Activated T-cell treated with anti-CD3 and anti-CD28 coated beads, Interleukin-2, amount 50 U/mL, for 4 hours (primary cell): ENCODE data around the gene FKBP8. TPM values are rescaled to one million over a fixed set of nuclear protein-coding genes. Genes with fewer than 3 reads are reported as not detected.
A peak's percentile ranks its signal among the peaks of the same experiment; 100 is the strongest.
"Not testable (repeated sequence)": the region's sequence is repeated elsewhere in the genome, so short reads cannot be mapped to it uniquely, and the experiment has no call there.

Source experiments
- ATAC-seq, 2 donors: fragments of 200-7000 bp; cut with Tn5 transposase; one replicate each; pipeline ENCODE4 v1.10.0; 2021
- DNase-seq: peaks from one replicate; pipeline ENCODE4 v3.0.0-alpha.2; 2020
- H3K27me3 Mint-ChIP-seq: one replicate; pipeline ENCODE4 v1.8.0; 2021; ENCODE audit warnings: low read depth, mixed read lengths
- H3K36me3 Mint-ChIP-seq: one replicate; pipeline ENCODE4 v1.8.0; 2022; ENCODE audit warnings: mixed read lengths; ENCODE audit not compliant: insufficient read depth
- H3K4me1 Mint-ChIP-seq: one replicate; pipeline ENCODE4 v1.8.0; 2021; ENCODE audit warnings: low read depth, mixed read lengths
- H3K4me3 Mint-ChIP-seq: one replicate; pipeline ENCODE4 v1.8.0; 2021; ENCODE audit warnings: mild to moderate bottlenecking, moderate library complexity, mixed read lengths
- H3K9me3 Mint-ChIP-seq: one replicate; pipeline ENCODE4 v1.8.0; 2021; ENCODE audit warnings: mixed read lengths
- total RNA-seq, 3 donors: library from RNA; stranded (reverse); gene quantifications; one replicate each; pipeline ENCODE4 v1.2.1, GENCODE V29; 2021

FKBP8 gene
- total RNA-seq = 100 to 1,000 TPM; 155 to 163 (median 155) TPM

GRCh38 chr19:18542941-18543813 lies at the start of gene FKBP8:
TSS of gene FKBP8 (minus strand) at chr19:18543573. CDS start at chr19:18541970, 1,603 bp downstream.
- peak within 1 kb of the TSS; percentile 91 for H3K4me3 Mint-ChIP-seq

DNA sequence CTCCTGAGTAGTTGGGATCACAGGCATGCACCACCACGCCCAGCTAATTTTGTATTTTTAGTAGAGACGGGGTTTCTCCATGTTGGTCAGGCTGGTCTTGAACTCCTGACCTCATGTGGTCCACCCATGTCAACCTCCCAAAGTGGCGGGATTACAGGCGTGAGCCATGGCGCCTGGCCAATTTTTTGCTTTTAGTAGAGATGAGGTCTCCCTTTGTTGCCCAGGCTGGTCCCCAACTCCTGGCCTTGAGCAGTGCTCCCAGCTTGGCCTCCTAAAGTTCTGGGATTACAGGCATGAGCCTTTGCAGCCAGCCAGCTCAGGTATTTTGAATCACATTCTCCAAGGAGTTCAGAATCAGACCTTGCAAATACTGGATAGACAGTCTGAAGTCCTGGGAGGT lies 49.4 kb upstream of the FKBP8 start:
- not testable (repeated sequence) for H3K4me3 Mint-ChIP-seq, ATAC-seq, DNase-seq, H3K27me3 Mint-ChIP-seq, H3K9me3 Mint-ChIP-seq
- Mint-ChIP-seq H3K4me1 (peaks cover 34% of the 10 kb centered on the region), H3K36me3 (peaks cover 11% of the 10 kb centered on the region)

More at GRCh38 chr19:18542941-18543813, at the start of gene FKBP8:
- Mint-ChIP-seq H3K4me1 (peaks cover 17% of the 10 kb centered on the region), H3K36me3 (peaks cover 2% of the 10 kb centered on the region), H3K9me3 (no peaks in the 10 kb centered on the region), H3K27me3 (no peaks in the 10 kb centered on the region)
- ATAC-seq = peak; percentile 98
- DNase-seq = peak; percentile 92

DNA sequence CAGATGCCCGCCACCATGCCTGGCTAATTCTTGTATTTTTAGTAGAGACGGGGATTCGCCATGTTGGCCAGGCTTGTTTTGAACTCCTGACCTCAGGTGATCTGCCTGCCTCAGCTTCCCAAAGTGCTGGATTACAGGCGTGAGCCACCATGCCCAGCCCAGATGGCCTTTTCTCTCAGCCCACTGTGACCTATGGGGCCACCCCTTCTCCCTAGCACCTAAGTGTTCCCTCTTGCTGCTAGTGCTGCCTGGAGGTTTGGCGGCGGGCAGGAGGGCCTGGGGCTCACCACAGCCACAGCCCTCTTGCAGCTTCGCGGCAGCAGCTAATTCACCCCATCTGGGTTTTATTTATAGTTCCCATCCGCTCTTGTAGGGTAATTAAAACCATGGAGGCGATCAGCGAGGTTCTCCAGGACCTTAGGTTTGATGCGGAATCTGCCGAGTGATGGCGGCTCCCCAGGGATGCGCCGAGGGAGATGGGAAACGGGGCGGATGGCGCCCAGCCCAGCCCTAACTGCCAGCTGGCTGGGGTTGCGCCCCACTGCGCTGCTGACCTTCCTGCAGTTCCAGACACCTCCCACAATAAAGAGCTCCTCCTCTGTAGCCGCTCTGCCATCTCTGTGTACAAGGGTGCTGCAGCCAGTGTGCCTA lies 48.5 kb upstream of the FKBP8 start:
- peaks cover 36% of the 10 kb centered on the region for H3K4me1 Mint-ChIP-seq
- H3K36me3 Mint-ChIP-seq = peaks cover 11% of the 10 kb centered on the region
- DNase-seq (no peak), ATAC-seq (no peak)
- no peaks in the 10 kb centered on the region for H3K9me3 Mint-ChIP-seq
- H3K27me3 Mint-ChIP-seq = no peaks in the 10 kb centered on the region
- no peak overlapping the region for H3K4me3 Mint-ChIP-seq

DNA sequence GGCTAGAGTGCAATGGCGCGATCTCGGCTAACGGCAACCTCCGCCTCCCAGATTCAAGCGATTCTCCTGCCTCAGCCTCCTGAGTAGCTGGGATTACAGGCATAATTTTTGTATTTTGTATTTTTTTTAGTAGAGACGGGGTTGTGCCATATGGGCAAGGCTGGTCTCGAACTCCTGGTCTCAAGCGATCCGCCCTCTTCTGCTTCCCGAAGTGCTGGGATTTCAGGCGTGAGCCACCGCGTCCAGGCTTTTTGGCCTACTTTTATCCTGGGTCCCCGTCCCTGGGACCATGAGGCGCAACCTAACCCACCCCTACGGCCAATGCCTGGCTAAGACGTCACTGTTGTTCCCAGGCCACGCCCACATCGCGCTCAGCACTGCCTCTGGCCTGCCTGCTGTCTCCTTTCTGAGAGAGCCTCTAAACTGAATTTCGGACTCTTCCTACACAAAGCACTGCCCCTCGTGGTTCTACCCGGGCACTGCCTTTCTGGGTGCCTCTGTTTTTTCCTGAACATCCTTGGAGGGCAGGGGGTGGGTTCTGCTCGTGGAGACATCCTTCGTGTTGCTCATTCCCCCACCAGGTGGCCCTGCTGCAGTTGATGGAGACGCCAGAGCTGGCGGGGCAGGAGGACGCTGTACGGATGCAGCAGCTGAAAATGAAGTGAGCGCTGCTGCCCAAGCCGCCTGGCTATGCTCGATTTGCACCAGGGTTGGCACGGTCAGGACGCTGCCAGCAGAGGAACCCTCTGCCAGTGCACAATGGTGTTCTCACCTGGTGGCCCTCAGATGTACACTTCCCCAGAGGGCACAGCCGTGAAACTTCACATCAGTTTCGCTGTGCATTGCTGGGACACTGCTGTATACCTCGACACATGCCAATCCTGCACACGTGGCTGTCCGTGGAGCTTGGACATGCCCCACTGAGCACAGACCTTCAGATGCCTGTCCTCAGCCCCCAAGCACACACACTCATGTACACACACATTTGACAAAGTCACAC lies 47.2 kb upstream of the FKBP8 start:
- H3K27me3 Mint-ChIP-seq = no peaks in the 10 kb centered on the region
- H3K36me3 Mint-ChIP-seq = peaks cover 11% of the 10 kb centered on the region
- H3K9me3 Mint-ChIP-seq = no peaks in the 10 kb centered on the region
- DNase-seq = no peak
- ATAC-seq = no peak
- H3K4me3 Mint-ChIP-seq = peak overlapping the region; percentile 85
- peaks cover 38% of the 10 kb centered on the region for H3K4me1 Mint-ChIP-seq

- Mint-ChIP-seq H3K9me3 (no peaks in the 10 kb centered on the region), H3K27me3 (no peaks in the 10 kb centered on the region), H3K4me3 (peak overlapping the region; percentile 85), H3K36me3 (peaks cover 11% of the 10 kb centered on the region), H3K4me1 (peaks cover 35% of the 10 kb centered on the region)
- DNase-seq = peak; percentile 58
- ATAC-seq = peak; percentile 58
These were observed 46.3 kb upstream of the FKBP8 start for GRCh38 chr19:18589380-18590272.

DNA sequence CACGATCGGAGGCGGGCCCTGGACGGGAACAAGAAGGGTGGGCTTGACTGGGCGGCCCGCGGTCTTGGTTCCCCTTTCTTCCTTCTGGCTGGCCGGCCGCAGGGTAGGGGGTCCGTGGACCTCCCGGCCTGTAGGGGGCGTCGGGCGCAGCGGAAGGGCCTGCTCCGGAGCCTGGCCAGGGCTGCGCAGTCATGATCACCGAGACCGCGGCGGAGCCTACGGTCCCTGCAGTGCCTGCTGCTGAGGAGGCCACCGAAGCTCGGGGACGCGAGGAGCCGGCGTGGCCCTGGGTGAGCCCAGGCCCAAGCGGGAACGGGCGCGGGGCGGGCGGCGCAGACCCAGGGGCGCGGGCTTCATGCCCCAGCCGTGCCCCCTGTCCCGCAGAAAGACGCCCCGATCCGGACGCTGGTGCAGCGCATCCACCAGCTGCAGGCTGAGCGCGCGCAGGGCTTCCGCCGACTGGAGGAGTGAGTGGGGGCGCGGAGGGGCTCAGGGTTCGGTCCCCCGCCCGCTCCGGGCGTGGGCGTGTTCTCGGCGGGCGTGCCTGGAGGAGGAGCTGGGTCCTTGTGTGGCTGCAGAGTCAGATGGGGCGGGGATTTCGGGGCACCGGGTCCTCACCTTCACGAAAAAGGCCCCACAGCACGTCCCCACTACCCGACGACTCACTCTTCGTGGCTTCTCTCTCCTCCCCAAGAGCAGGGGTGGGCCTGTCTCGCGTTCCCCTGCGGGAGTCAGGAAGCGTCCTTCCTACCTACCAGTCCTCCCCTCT lies 45.4 kb upstream of the FKBP8 start, which contains the start of gene REX1BD:
Gene REX1BD, plus strand, starts transcription at position 188 of the 769 bp plus-strand sequence. Its CDS starts 4 bp downstream, at position 192.
- Mint-ChIP-seq H3K36me3 (peaks cover 11% of the 10 kb centered on the region), H3K9me3 (no peaks in the 10 kb centered on the region), H3K4me3 (peak within 1 kb of the TSS; percentile 85), H3K4me1 (peaks cover 34% of the 10 kb centered on the region), H3K27me3 (no peaks in the 10 kb centered on the region)
- ATAC-seq (peak; percentile 86 to 87), DNase-seq (peak; percentile 86)

DNA sequence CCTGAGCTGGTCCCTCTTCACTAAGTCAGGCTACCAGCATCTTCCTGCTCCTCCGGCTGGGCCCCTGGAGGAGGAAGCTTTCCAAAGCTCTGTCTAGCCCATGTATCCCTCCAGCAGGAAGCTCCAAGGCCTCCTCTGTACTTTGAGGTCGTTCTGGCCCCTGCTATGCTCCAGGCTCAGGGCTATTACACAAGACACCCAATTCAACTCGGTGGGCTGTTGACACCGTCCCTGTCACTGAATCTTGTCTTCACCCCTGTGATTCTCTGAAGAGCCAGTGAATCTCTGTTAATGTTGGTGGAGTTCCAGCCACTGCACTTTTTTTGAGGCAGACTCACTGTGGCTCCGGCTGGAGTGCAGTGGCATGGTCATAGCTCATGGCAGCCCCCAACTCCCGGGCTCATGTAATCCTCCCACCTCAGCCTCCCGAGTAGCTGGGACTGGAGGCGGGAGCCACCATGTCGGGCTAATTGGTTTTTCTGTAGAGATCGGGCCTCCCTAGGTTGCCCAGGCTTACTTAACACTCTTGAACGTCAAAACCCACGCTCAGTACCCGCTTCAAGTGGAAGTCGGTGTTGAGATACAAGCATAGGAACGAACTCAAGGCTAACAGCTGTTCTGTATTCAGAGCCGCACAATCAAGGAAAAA lies 44.7 kb upstream of the FKBP8 start:
- ATAC-seq (peak; percentile 2 to 8), DNase-seq (no peak)
- Mint-ChIP-seq H3K27me3 (no peaks in the 10 kb centered on the region), H3K4me3 (peak overlapping the region; percentile 85), H3K4me1 (peaks cover 30% of the 10 kb centered on the region), H3K9me3 (no peaks in the 10 kb centered on the region), H3K36me3 (peaks cover 11% of the 10 kb centered on the region)

- Mint-ChIP-seq H3K9me3 (no peaks in the 10 kb centered on the region), H3K36me3 (peaks cover 11% of the 10 kb centered on the region), H3K4me1 (peaks cover 30% of the 10 kb centered on the region), H3K4me3 (peak overlapping the region; percentile 85), H3K27me3 (no peaks in the 10 kb centered on the region)
- DNase-seq (no peak), ATAC-seq (no peak)
These were observed 44.2 kb upstream of the FKBP8 start for GRCh38 chr19:18587561-18587960.

- Mint-ChIP-seq H3K27me3 (no peaks in the 10 kb centered on the region), H3K4me3 (no peak overlapping the region), H3K9me3 (no peaks in the 10 kb centered on the region), H3K4me1 (peaks cover 30% of the 10 kb centered on the region), H3K36me3 (peaks cover 11% of the 10 kb centered on the region)
- DNase-seq (no peak), ATAC-seq (no peak)
These were observed 42.9 kb upstream of the FKBP8 start for GRCh38 chr19:18586306-18586705.

DNA sequence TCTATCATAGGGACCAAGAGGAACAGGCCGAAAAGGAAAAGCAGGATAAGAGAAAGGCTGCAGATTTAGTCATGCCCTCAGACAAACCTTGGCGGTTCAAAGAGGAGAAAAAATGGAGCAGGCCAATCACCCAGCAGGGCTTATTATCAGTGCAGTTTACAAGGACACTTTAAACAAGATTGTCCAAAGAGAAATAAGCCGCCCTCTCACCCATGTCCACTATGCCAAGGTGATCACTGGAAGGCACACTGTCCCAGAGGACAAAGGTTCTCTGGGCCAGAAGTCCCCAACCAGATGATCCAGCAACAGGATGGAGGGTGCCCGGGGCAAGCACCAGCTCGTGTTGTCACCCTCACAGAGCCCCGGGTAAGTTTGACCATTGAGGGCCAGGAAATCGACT lies 36.9 kb upstream of the FKBP8 start:
- peaks cover under 1% of the 10 kb centered on the region for H3K4me1 Mint-ChIP-seq
- no peaks in the 10 kb centered on the region for H3K27me3 Mint-ChIP-seq
- no peaks in the 10 kb centered on the region for H3K9me3 Mint-ChIP-seq
- no peak overlapping the region for H3K4me3 Mint-ChIP-seq
- ATAC-seq = no peak
- H3K36me3 Mint-ChIP-seq = peaks cover 7% of the 10 kb centered on the region
- DNase-seq = no peak

DNA sequence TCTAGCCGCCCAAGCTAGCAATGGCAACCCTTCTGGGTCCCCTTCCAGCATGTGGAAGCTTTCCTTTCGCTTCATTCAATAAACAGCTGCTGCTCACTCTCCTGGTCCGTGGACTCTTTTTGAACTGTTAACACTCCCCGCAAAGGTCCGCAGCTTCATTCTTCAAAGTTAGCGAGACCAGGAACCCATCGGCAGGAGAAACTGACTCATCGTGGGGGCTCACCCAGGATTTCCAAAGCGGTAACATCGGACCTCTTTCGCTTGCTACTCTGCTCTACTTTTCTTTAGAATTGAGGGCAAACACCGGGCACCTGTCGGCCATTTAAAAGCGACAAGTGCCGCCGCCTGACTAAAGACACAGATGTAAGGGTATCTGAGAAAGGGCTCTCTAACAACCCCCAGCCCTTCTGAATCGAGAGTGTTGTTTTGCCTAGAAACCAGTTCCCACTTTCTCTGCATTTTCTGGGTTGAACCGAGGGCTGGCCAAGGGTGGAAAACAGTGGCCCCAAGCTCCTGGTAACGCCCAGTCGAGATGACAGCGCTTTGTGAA lies 34.1 kb upstream of the FKBP8 start:
- H3K36me3 Mint-ChIP-seq = peaks cover 34% of the 10 kb centered on the region
- DNase-seq (no peak), ATAC-seq (no peak)
- no peaks in the 10 kb centered on the region for H3K9me3 Mint-ChIP-seq
- peaks cover 18% of the 10 kb centered on the region for H3K4me1 Mint-ChIP-seq
- H3K4me3 Mint-ChIP-seq = no peak overlapping the region
- H3K27me3 Mint-ChIP-seq = no peaks in the 10 kb centered on the region

- no peak for ATAC-seq
- no peak for DNase-seq
- H3K4me3 Mint-ChIP-seq = no peak overlapping the region
- H3K9me3 Mint-ChIP-seq = no peaks in the 10 kb centered on the region
- no peaks in the 10 kb centered on the region for H3K27me3 Mint-ChIP-seq
- H3K4me1 Mint-ChIP-seq = peaks cover 22% of the 10 kb centered on the region
- peaks cover 34% of the 10 kb centered on the region for H3K36me3 Mint-ChIP-seq
These were observed 33.0 kb upstream of the FKBP8 start for GRCh38 chr19:18576383-18576782.
